DMS153 treated with DMSO at 0.1 percent for 48 hours (cell line): ENCODE data around the gene ARHGAP10.

Source experiments
- DNase-seq: peaks from one replicate; lab custom pipeline; 2025; ENCODE audit not compliant: unreplicated experiment; lab: John Stamatoyannopoulos, UW

ARHGAP10 gene

DNA sequence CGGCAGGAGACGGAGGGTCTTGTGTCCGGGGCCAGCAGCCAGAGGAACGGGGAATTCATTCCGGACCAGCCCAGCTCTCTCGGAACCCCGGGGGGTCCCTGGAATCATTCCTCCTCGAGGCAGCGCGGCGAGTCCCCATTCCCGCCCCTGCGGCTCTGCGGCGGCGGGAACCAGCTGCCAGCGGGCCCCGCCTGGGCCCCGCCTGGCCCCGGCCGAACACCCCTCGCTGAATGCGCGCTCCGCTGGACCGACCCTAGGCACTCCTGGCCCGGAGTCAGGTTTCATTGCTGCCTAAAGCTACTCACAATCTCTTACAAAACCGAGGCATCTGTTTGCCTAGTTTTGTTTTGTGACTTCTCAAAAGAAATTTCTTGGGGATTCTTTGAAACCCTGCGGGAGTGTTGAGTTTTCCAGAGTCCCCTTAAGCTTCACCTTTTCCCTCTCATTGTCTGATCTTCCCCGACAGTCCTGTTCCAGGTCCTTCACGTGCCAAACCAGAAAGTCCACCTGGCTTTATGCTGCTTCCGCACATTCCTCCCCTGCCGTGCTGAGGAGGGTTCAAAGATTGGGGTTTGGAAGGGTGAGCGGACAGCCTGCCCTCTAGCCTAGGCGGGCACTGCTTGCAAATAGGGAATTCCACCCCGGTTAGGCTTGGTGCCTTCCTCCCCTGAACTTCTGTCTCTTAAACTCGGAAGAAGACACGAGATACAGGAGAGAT lies 789 bp downstream of the ARHGAP10 start:
- no peak for DNase-seq

DNA sequence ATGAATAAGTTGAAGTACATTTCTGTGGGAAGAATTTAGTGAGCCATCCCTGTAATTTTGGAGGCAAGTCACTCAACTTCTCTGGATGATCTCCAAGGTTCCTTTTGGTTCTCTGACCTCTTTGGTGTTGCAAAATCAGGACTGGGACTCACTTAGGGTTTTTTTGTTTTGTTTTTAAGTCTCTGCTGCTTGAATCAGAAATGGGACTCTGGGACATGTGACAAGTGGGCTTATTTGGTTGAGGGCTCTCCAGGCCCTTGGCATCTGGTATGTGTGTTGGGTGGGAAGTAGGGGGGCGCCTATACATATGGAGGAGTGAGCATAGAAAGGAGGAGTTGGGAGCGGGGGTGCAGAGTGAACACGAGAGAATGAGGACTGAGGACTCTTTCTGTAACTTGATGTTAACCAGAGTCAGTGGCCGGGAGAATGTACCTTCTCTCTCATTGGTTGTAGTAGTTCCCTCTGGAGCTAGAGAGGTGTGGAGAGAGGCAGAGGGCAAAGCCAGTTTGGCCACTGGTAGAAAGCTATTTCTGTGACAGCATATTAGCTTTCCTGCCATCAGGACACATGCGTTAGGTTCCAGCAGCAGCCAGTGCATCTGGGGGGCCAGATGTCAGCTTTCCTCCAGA lies 1.9 kb downstream of the ARHGAP10 start:
- DNase-seq = no peak

DNA sequence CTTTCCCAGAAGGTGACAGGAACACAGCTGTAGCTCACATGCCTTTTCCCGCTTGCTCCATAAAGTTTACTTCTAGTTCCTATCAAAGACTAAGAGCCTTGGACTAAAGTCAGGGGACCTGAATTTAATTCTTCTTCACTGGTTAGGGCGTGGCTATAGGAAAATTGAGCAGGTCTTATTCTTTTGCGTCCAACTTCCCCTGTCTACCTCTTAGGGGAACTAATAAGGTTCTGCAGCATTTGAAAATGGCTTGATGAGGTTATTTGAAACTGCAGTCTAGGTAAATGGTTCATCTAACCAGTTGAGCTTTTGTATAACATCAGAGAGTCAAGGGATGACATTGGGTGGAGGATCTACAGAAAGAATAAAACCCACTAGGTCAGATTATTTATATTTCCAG lies 2.6 kb downstream of the ARHGAP10 start:
- DNase-seq = no peak

DNA sequence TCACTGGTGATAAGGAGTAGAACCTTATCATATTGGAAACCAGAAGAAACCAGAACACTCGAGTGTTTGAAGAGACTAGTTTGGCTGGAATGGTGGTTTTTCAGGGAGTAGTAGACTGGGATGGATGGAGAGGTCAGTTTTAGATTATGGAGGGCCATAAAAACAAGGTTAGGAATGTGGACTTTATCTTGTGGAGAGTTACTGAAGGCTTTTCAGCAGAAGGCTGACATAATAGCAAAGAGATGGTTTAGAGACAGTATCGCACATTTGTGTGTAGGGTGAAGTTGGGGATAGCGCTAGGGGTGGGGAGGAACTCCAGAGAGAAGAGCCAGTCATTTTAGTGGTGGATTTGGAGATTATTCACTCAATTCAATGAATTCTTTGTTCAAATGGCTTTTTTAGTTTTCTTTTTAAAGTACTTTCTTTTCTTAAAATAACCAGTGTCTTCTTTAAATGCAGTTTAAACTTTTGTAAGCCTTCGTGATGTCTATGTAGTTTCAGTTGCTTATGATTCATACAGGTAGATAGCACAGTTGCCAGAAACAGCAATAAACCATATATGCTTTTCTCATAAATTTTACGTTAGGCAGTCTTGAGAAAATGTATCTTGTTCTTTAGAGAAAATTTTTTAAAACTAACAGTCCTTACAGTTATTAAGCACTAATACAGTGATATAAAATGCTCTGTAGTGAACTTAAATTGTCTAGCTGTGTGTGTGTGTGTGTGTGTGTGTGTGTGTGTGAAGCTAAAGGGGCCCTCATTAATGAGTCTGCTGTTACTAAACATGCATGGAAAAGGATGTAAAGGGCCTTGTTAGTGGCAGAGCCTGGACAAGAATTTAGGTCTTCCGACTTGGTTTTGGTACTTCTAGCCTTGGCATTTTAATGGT lies 3.8 kb downstream of the ARHGAP10 start:
- no peak for DNase-seq

DNA sequence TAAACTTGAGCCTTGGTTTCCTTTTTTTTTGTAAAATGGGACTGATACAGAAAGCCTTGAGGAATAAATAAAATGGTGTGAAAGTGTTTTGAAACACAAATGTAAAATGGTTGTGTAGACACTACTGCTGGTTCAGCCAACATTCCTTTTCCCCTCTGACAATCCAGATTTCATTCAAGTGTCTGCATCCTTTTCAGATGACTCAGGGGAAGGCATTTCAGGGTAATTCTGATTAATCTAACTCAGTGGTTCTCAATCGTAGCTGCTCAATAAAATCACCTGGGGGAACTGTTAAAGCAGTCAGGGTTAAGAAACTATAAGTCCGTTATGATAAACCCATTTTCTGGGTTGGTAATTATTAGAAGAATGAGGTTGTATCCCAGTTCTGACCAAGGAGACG lies 4.6 kb downstream of the ARHGAP10 start:
- no peak for DNase-seq

DNA sequence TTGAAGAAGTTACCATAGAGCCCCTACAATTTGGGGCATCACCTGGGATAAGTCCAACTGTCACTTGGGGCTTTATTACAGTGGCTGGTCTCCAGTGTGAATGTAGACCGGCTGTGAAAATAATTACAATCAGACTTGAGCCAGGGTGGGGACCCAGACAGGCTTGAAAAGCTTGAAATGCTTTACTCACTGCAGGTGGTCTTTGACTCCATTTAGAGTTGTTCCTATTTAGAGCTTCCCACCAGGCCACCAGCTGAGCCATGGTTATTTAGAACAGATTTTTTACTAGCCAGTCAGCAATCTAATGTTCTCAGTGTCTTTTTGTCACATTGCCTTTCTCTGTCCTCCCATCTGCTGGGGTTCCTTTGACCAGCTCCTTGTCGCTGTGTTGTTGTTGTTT lies 5.7 kb downstream of the ARHGAP10 start:
- no peak for DNase-seq

DNA sequence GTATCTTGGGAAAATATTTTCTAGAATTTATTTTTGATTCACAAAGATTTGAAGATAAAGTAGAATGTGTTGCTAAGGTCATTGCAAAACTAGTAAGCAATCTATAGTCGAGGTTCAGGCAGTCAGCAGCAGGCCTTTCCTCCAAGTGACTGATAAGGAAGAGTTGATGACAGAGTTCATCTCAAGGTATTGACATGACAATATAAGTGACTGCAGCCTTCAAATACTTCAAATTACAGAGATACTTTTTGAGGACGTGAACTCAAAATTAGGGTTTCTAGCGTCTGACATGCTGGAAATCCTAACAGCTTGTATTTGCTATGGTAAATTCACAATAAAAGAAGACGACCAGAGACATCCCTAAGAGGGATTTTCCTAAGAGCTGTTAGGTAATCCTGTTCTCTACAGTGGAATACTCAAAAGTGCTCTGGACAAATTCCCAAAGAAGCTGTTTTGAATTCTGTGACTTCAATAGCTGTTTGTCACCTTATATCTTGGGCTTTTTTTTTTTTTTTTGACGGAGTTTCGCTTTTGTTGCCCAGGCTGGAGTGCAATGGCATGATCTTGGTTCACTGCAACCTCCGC lies 7.4 kb downstream of the ARHGAP10 start:
- no peak for DNase-seq

DNA sequence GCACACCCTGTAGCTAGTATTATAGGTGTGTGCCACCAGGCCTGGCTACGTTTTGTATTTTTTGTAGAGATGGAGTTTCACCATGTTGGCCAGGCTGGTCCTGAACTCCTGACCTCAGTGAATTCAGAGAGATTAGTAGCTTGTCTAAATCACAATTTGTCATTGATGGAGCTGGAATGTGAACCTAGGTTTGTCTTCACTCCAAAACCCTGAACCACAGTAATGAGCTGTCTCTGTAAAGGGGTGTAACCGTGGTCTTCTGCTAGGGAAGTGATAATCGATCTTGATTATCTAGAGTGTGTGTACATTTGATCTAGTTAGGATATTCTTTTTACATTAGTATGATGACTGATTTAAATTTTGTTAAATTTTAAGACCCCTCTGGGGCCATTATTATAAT lies 8.3 kb downstream of the ARHGAP10 start:
- DNase-seq = no peak

DNA sequence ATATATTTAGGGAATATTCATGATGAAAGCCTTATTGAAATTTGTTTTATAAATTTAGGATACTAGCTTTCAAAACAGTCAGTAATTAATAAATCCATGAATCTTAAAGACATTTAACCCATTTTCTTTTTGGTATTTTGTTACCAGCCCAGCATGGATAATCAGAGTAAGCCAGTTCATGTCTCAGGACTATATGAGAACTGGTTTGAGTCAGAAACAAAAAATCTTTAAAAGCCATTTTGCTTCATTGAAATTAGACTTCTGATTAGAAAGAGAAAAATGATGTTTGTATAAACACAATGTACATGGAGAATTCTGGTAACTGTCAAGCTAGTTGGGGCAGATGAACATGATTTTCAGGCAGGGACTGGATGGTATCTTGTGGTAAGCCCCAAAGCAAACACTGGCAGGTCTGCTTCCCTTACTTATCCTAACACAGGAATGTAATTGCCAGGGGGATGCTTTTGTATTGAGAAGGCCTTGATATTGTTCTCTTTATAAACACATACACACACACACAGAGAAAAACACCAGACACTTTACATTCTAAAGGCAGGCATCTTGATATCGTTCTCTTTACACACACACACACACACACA lies 9.4 kb downstream of the ARHGAP10 start:
- no peak for DNase-seq

DNA sequence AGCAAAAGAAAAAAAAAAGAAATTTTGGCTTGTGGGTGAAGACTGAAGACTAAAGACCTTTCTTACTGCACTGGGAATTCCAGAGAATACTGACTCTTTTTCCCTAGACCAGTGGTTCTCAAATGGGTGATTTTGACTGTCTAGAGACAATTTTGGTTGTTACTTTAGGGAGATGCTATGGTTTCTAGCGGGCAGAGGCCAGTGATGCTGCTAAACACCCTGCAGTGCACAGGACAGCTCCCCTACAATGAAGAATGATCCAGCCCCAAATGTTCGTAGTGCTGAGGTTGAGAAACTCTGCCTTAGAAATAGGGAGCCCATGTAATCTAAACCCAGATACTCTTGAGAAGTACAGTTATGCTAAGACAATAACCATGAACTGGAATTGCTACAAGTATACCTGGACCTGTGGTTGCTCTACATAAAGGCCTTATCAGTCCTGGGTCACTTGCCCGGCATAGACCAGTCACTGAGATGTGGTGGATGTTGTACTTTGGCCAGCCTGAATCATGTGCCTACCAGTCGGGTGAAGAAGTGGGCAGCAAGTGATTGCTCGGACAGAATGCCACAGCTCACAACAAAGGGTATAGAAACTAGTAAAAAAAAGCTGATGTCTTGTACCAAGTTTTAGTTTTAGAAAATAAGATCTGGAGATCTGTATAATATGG lies 16.0 kb downstream of the ARHGAP10 start:
- DNase-seq = no peak

DNA sequence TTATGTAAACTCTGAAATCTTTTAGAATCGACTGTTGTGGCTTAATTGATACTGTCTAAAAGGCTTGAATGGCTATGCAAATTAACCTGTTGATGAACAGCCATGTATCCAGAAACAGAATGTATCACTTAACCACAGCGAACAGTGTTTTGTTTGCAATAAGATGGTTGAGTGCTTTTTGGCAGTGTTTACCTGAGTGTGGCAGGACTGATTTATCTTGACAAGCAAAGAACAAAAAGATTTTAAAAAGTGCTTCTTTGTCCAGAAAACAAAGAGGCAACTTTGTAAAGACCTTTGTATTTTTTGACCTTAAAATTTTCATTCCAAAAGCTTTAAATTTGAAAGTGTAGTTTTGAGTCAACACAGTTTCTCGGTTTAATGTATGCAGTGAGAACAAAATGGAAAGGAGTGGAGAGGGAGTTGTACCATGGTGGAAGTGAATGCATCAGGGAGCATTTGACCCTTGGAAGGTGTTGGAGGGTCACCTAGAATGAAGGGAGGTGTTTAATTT lies 18.0 kb downstream of the ARHGAP10 start:
- no peak for DNase-seq

DNA sequence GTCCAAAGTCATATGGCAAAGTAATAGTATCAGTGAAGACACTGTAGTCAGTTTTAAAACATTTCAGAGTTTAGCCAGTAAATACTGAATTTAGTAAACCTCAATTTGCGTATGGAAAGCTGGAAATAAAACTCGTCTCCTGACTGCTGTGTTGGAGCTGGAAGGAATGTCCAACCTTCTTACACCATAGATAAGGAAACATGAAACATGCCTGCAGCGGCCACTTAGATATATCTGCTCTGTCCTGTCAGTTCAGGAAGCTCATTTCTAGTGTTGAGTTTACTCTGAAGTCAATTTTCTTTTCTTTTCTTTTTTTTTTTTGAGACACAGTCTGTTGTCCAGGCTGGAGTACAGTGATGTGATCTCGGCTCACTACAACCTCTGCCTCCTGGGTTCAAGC lies 21.2 kb downstream of the ARHGAP10 start:
- DNase-seq = no peak

DNA sequence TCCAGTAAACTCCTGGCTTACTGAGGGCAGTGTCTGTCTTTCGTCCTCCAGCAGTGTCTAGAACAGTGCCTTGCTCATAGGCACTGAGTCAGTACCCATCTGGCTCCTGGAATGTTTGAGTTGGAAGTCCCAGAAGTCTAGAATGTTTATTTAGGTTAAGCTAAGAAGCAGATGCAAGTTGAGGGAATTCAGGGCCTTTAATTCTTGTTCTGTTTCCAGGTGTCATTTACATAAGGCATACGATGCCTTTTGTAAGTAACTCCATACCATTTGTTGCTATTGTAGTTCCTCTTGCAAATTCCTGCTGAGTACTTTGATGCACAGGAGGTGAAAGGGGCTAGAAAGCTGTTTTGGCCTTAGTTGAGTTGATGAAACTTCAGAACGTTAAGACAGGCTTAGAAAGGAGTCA lies 22.2 kb downstream of the ARHGAP10 start:
- no peak for DNase-seq

DNA sequence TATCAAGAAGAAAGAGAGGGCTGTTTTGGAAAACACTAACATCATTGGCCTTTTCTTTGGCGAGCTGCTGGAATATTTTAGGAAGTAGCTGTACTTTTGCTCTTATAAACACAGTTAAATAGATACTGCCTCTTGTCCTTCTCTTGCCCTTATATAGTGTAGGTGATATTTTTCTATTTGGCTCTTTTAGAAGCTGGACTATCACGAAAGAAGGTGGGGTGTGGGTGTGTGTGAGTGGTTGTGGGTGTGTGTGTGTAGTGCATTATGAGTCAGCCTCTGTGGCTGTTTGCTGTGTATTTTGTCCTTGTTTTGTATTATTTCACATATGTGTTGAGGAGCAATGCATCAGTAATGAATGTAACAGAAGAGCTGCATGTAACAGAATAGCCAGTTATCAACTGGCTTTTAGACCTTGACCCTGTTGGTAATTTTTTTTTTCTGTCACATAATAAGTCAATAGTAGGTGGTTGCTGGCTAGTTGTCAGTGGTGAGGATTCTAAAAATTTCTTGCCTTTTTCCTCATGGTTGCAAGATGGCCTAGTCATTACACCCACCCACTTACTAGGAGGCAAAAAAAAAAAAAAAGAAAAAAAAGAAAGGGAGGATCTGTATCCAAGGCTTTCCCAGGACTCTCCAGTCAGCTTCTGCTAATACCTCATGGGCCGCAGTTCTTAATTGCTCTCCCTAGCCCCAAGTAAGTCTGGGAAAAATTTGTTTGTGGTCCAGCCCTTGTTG lies 23.8 kb downstream of the ARHGAP10 start:
- DNase-seq = no peak

DNA sequence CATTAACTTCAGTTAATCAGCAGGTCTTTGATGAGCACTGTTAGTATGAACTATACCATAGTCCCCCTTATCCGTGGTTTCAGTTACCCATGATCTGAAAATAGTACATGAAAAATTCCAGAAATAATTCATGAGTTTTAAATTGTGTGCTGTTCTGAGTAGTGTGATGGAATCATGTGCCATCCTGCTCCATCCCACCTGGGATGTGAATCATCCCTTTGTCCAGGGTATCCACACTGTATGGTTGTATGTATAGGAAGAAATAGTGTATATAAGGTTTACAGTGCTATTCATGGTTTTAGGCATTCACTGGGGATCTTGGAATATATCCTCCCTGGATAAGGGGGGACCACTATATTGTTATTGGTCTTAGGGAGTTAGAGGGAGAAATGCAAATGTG lies 24.5 kb downstream of the ARHGAP10 start:
- no peak for DNase-seq

DNA sequence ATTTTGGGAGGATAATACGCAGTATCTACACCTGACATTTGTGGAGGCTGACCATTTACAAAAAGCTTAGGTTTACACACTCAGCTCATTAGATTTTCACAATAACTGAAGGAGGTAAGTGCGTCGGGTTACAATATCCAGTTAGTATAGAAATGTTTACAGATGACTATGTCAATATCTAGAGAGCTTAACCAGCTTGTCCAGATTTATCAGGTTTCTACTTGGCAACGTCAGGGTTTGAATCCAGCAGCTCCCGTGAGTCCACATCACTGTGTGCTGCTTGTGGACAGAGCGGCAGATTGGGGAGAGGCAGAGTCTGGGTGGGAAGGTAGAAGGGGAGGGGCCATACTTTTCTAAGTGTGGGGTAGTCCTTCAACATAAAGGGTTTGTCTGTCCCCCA lies 28.3 kb downstream of the ARHGAP10 start:
- peak; percentile 61 for DNase-seq

DNA sequence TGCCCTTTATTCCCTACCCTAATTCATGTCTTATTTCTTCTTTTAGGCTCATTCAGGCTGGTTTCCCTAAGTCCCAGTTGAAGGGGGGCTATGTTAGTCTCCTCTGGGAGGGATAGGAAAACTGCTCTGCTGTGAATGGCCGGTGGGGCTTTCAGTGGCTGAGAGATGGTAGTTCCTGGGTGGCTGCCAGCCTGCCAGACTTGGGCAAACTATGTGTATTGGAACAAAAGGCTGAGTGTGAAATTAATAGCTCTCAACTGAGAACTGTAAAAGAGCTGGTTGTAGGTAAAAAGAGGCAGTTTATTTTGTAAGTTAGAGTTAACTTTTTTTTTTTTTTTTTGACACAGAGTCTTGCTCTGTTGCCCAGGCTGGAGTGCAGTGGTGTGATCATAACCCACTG lies 28.8 kb downstream of the ARHGAP10 start:
- no peak for DNase-seq

DNA sequence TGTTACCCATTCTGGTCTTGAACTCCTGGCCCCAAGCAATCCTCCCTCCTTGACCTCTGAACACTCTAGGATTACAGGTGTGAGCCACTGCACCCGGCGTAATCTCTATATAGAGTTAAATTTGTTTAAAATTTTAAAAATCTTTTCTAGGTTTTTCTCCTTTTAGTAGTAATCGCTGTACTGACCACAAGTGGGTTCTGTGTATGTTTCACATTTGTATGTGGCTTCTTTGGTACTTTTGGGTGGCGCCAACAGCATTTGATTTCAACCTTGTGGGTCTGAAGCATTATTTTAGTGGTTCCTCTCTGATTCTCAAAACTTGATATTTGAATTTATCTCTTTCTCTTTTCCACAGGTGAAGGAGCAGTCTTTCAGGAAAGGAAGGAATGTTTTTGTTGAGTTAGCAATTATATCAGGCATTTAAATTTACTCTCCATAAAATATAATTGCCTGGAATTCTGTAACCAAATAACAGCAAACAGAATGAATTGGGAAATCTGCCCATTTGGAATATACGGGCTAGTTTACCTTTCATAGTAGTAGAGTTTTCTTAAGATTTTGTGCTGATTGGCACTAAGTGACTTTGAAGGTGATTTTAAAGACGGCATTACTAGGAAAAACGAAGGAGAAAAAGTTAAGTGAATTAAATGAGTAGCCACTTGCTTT lies 29.5 kb downstream of the ARHGAP10 start:
- DNase-seq = no peak

DNA sequence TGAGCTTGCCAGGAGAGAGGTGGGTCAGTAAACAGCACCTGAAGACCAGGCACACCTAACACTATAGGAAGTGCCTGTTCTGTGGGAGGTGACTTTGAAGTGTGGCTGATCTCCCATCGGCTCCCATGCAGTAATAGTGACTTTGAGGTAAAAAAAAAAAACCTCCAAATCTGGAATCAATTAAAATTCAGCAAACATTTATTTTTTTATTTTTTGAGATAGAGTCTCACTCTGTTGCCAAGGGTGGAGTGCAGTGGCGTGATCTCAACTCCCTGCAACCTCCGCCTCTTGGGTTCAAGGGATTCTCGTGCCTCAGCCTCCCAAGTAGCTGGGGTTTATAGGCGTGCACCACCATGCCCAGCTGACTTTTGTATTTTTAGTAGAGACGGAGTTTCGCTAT lies 32.4 kb downstream of the ARHGAP10 start:
- no peak for DNase-seq
